Mesothelial cell of epicardium (in vitro differentiated cells): ENCODE measurements around the gene CSNK2A2. TPM values are rescaled to one million over a fixed set of nuclear protein-coding genes. Genes with fewer than 3 reads are reported as not detected.
A peak's percentile ranks its signal among the peaks of the same experiment; 100 is the strongest.

Source experiments
- DNase-seq, 2 experiments: peaks; one replicate each; pipeline ENCODE4 v3.0.0; 2021; ENCODE audit warnings: low spot score in 2 of 2; ENCODE audit not compliant: unreplicated experiment in 2 of 2
- H3K27ac Mint-ChIP-seq: 2 replicates; pipeline ENCODE4 v1.8.0; 2021; ENCODE audit warnings: mixed read lengths
- H3K27me3 Mint-ChIP-seq: 2 replicates; pipeline ENCODE4 v1.8.0; 2021; ENCODE audit warnings: low read depth, mixed read lengths
- H3K36me3 Mint-ChIP-seq: 2 replicates; pipeline ENCODE4 v1.8.0; 2021; ENCODE audit warnings: mixed read lengths
- H3K4me1 Mint-ChIP-seq: 2 replicates; pipeline ENCODE4 v1.8.0; 2021; ENCODE audit warnings: mixed read lengths
- H3K4me3 Mint-ChIP-seq: 2 replicates; pipeline ENCODE4 v1.8.0; 2021; ENCODE audit warnings: mild to moderate bottlenecking, moderate library complexity, mixed read lengths
- H3K9me3 Mint-ChIP-seq: 2 replicates; pipeline ENCODE4 v1.8.0; 2021; ENCODE audit warnings: mixed read lengths
- total RNA-seq: library from RNA; stranded (reverse); gene quantifications from 3 replicates; pipeline ENCODE4 v1.2.1, GENCODE V29; 2021
- TF ChIP-seq, protein P1 (sequence below): fragments of 200-600 bp; sonication (generic); IDR thresholded peaks from one replicate; pipeline ENCODE4 v1.5.0; 2021; ENCODE audit warnings: antibody characterized with exemption; ENCODE audit not compliant: unreplicated experiment

The CSNK2A2 gene
- total RNA-seq, 1 donor from 2014 or later = 76.8 TPM

DNA sequence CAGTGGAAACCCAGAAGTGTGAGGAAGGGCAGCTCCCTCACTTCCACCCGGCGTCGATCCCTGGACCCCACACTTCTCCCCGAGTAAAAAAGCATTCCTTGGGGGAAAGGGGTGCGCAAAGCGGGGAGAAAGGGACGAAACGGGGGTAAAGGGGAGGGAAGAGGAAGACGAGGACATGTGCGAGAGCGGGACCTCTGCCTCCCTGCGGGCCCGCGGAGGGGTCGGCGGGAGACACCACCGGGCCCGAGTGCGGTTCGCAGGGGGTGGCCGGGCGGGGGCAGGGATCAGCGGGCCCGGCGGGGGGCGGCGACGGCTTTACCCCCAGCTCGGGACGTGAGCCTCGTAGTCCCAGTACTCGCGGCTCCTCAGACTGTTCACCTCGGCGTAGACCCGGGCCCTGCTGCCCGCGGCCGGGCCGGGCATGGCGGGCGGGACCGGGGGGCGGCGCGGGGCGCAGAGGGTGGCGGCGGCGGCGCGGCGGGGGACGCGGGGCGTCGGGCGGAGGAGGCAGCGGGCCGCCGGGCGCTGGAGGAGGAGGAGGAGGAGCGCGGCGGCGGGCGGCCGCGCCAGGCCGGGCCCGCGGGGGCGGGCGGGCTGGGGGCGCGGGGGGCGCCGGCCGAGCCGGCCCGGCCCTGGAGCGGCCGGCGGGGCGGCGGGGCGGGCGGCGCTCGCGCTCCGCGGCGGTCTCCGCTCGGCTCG, 443 bp downstream of the CSNK2A2 start:
- H3K27ac Mint-ChIP-seq = peak overlapping the region; percentile 48
- TF ChIP-seq, protein P1, sequence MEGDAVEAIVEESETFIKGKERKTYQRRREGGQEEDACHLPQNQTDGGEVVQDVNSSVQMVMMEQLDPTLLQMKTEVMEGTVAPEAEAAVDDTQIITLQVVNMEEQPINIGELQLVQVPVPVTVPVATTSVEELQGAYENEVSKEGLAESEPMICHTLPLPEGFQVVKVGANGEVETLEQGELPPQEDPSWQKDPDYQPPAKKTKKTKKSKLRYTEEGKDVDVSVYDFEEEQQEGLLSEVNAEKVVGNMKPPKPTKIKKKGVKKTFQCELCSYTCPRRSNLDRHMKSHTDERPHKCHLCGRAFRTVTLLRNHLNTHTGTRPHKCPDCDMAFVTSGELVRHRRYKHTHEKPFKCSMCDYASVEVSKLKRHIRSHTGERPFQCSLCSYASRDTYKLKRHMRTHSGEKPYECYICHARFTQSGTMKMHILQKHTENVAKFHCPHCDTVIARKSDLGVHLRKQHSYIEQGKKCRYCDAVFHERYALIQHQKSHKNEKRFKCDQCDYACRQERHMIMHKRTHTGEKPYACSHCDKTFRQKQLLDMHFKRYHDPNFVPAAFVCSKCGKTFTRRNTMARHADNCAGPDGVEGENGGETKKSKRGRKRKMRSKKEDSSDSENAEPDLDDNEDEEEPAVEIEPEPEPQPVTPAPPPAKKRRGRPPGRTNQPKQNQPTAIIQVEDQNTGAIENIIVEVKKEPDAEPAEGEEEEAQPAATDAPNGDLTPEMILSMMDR = no peak
- peaks cover 12% of the 10 kb centered on the region for H3K36me3 Mint-ChIP-seq
- peak overlapping the region; percentile 81 for H3K4me3 Mint-ChIP-seq
- peaks cover 16% of the 10 kb centered on the region for H3K4me1 Mint-ChIP-seq
- H3K9me3 Mint-ChIP-seq = no peaks in the 10 kb centered on the region
- peaks cover 11% of the 10 kb centered on the region for H3K27me3 Mint-ChIP-seq
- no peak for DNase-seq

DNA sequence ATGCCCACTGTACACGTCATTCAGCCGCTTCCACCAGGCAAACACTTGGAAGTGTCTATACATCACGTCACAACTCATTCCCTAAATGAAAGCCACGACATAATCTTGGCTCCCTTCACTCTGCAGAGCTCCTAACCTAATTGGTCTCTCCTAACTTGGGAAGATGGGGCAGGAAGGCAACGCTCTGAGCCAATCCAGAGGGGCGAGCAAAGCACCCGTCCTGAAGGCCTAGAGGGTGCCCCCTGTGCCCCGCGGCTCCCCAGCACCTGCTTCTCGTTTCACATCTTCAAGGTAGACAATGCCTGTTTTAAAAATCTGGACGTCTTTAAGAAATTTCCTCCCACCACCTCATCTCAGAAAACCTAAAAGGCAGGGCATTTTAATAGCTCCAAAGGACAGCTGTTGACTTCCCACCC, 1.0 kb downstream of the CSNK2A2 start:
- TF ChIP-seq, protein P1 = no peak
- Mint-ChIP-seq H3K36me3 (peaks cover 15% of the 10 kb centered on the region), H3K4me3 (peak overlapping the region; percentile 81), H3K9me3 (no peaks in the 10 kb centered on the region), H3K4me1 (peaks cover 16% of the 10 kb centered on the region), H3K27ac (peak overlapping the region; percentile 48), H3K27me3 (peaks cover 11% of the 10 kb centered on the region)
- no peak for DNase-seq

DNA sequence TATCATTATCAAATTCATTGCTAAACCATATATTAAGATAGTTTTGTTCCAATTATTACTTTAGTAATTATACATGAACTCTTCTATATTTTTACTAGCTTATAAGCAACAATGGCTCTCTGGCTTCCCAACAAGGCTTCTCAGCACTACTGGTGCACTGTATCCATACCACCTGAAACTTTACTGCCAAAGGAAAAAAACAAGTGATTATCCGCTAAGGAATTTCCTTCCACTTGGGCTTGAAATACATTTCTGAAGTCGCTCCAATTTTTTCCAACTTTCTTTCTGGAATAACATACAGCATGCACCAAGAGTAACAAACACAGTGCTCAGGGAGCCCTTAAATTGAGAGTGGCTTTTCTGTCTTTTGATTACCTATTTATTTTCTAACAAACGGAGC, 2.1 kb downstream of the CSNK2A2 start:
- no peaks in the 10 kb centered on the region for H3K9me3 Mint-ChIP-seq
- TF ChIP-seq, protein P1 = no peak
- peaks cover 11% of the 10 kb centered on the region for H3K27me3 Mint-ChIP-seq
- peaks cover 23% of the 10 kb centered on the region for H3K36me3 Mint-ChIP-seq
- H3K4me1 Mint-ChIP-seq = peaks cover 16% of the 10 kb centered on the region
- H3K27ac Mint-ChIP-seq = no peak overlapping the region
- DNase-seq = no peak
- H3K4me3 Mint-ChIP-seq = peak overlapping the region; percentile 81

DNA sequence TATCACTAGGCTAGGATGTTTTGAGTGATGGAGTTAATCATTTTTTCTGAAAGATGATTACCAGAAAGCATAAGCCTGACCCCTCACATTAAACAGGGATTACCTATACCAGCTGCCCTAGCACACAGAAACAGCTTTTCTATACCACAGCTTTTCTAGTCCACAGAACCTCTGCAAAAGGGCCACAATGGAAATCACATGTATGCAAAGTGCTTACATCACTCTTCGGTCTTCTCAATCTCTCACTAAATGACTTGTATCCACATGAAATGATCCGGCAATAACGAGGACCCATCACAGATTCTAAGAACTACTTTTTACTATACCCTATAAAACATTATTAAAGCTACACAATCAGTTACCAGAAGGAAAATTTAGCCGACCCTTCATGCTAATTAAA, 2.6 kb downstream of the CSNK2A2 start:
- TF ChIP-seq, protein P1 = no peak
- Mint-ChIP-seq H3K4me3 (no peak overlapping the region), H3K27me3 (peaks cover 8% of the 10 kb centered on the region), H3K36me3 (peaks cover 26% of the 10 kb centered on the region), H3K27ac (no peak overlapping the region), H3K9me3 (no peaks in the 10 kb centered on the region), H3K4me1 (peaks cover 16% of the 10 kb centered on the region)
- DNase-seq = no peak

DNA sequence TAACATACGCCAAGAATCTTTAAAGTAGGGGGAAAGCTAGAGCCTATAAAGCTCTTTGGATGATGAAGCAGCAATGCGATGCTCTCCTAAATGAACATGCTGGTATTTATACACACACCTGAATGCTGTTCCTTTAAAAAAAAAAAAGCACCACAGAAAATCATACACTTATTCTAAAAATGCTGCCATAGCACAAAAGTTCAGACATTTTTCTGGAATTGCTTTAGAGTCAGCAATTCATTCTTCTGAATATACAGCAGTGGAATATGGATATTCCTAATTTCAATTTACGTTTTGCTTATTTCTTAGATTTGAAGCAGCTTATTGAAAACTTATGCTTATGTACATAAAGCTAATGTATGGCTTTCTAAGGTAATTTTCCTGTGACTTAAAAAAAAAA, 3.1 kb downstream of the CSNK2A2 start:
- peaks cover 16% of the 10 kb centered on the region for H3K4me1 Mint-ChIP-seq
- no peak overlapping the region for H3K4me3 Mint-ChIP-seq
- H3K9me3 Mint-ChIP-seq = no peaks in the 10 kb centered on the region
- TF ChIP-seq, protein P1 = no peak
- peaks cover 5% of the 10 kb centered on the region for H3K27me3 Mint-ChIP-seq
- H3K36me3 Mint-ChIP-seq = peaks cover 30% of the 10 kb centered on the region
- no peak for DNase-seq
- no peak overlapping the region for H3K27ac Mint-ChIP-seq
